Activated naive CD4-positive, alpha-beta T cell treated with Interleukin-2 at 50 U/mL for 16 hours (primary cell): ENCODE data around the gene SLC22A31.

ENCODE experiments used
- DNase-seq: peaks from one replicate; pipeline ENCODE4 v3.0.0-alpha.2; 2020

The SLC22A31 gene

DNA sequence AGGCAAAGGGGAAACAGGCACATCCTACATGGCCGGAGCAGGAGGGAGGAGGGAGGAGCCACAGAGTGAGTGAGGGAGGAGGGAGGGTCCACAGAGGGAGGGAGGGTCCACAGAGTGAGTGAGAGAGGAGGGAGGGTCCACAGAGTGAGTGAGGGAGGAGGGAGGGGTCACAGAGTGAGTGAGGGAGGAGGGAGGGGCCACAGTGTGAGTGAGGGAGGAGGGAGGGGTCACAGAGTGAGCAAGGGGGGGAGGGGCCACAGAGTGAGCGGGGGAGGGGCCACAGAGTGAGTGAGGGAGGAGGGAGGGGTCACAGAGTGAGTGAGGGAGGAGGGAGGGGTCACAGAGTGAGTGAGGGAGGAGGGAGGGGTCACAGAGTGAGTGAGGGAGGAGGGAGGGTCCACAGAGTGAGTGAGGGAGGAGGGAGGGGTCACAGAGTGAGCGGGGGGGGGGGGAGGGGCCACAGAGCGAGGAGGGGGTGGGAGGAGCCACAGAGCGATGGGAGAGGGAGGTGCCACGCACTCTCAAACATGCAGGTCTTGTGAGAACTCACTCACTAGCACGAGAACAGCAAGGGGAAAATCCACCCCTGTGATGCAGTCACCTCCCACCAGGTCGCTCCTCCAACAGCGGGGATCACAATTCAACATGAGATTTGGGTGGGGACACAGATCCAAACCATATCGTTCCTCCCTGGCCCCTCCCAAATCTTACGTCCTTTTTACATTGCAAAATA, 53.1 kb downstream of the SLC22A31 start:
- no peak for DNase-seq

- no peak for DNase-seq
Observed at GRCh38 chr16:89146211-89147005, 53.9 kb downstream of the SLC22A31 start.
